HG03097 (cell line): ENCODE results near the gene ZNF580.

Experiments
- ATAC-seq: cut with Tn5 transposase; IDR thresholded peaks from one replicate; pipeline ENCODE4 v1.9.1; 2021; ENCODE audit not compliant: unreplicated experiment, low FRiP score

Gene ZNF580

GRCh38 chr19:55605637-55606470 lies 34.9 kb upstream of the ZNF580 start, which contains the start of gene ZNF865:
ZNF865 (plus strand) TSS chr19:55605647; CDS start chr19:55613619, 7,972 bp downstream.
- peak; percentile 38 for ATAC-seq

GRCh38 chr19:55606471-55606787 lies 34.4 kb upstream of the ZNF580 start:
- ATAC-seq, result no peak

- no peak for ATAC-seq
Observed at GRCh38 chr19:55606817-55607216, 34.0 kb upstream of the ZNF580 start.

GRCh38 chr19:55609326-55609725 lies 31.5 kb upstream of the ZNF580 start:
- no peak for ATAC-seq

GRCh38 chr19:55611300-55611982 lies 29.4 kb upstream of the ZNF580 start:
- ATAC-seq, result no peak

GRCh38 chr19:55611983-55612645 lies 28.7 kb upstream of the ZNF580 start:
- no peak for ATAC-seq

GRCh38 chr19:55613396-55613795 lies 27.4 kb upstream of the ZNF580 start:
- ATAC-seq, result no peak

GRCh38 chr19:55613930-55614710 lies 26.7 kb upstream of the ZNF580 start:
- ATAC-seq, result no peak

- no peak for ATAC-seq
Observed at GRCh38 chr19:55614711-55615542, 25.9 kb upstream of the ZNF580 start.

- no peak for ATAC-seq
Observed at GRCh38 chr19:55615543-55616394, 25.0 kb upstream of the ZNF580 start.

GRCh38 chr19:55616395-55616875 lies 24.4 kb upstream of the ZNF580 start:
- ATAC-seq, result no peak

- no peak for ATAC-seq
Observed at GRCh38 chr19:55617426-55617825, 23.4 kb upstream of the ZNF580 start.

GRCh38 chr19:55618426-55618825 lies 22.4 kb upstream of the ZNF580 start:
- ATAC-seq, result no peak

- ATAC-seq, result no peak
Observed at GRCh38 chr19:55619286-55619685, 21.5 kb upstream of the ZNF580 start.

GRCh38 chr19:55620410-55621204 lies 20.2 kb upstream of the ZNF580 start:
- no peak for ATAC-seq

- no peak for ATAC-seq
Observed at GRCh38 chr19:55621205-55621672, 19.6 kb upstream of the ZNF580 start.

- no peak for ATAC-seq
Observed at GRCh38 chr19:55621673-55622231, 19.1 kb upstream of the ZNF580 start.
